Keratinocyte (primary cell): ENCODE data around the gene SCARB1.

Experiments
- CTCF ChIP-seq, 3 experiments: IDR thresholded peaks in 1 of 3; conservative IDR thresholded peaks in 1 of 3; optimal IDR thresholded peaks in 1 of 3; 2 replicates in 2 of 3; 3 replicates in 1 of 3; pipeline versions ENCODE3 to v1.5.1; 2011; ENCODE audit warnings: low read length in 3 of 3, mild to moderate bottlenecking in 3 of 3, moderate library complexity in 2 of 3, control low read depth in 1 of 3, inconsistent platforms in 1 of 3; ENCODE audit not compliant: insufficient read depth in 2 of 3; ENCODE audit errors: extremely low read depth in 1 of 3
- EZH2 ChIP-seq: IDR thresholded peaks from one replicate; pipeline ENCODE4 v1.6.1; 2012; ENCODE audit warnings: inconsistent platforms, mild to moderate bottlenecking, low read length, moderate library complexity

GRCh38 chr12:124753228-124753591 lies 110.5 kb downstream of the SCARB1 start:
- TF ChIP-seq CTCF (optimal IDR thresholded peaks at IDR 0.05 in 1 of 3, IDR thresholded peaks at IDR 0.05 in 1 of 3, conservative IDR thresholded peaks at IDR 0.05 in 1 of 3; ENCODE audit: extremely low read depth in 1 of 3, insufficient read depth in 2 of 3, low read length in 3 of 3) (no peak), EZH2 (no peak)
